Left forelimb (tissue), 1 donor: ENCODE results near the gene SIRPD.
"Not testable (repeated sequence)": the region's sequence is repeated elsewhere in the genome, so short reads cannot be mapped to it uniquely, and the experiment has no call there.

Experiments used
- DNase-seq: peaks from one replicate; pipeline ENCODE4 v3.0.0-alpha.2; 2018; ENCODE audit warnings: low spot score

The SIRPD gene

GRCh38 chr20:1557605-1558004 is at the start of gene SIRPD:
TSS of gene SIRPD (minus strand) at chr20:1557705. CDS start at chr20:1557653, 52 bp downstream.
- no peak for DNase-seq

- no peak for DNase-seq
Measured at GRCh38 chr20:1600736-1601135, 43.2 kb upstream of the SIRPD start.

GRCh38 chr20:1595333-1595732 is 37.8 kb upstream of the SIRPD start:
- no peak for DNase-seq

GRCh38 chr20:1588533-1589460 is 31.3 kb upstream of the SIRPD start:
- DNase-seq: no peak

- no peak for DNase-seq
Measured at GRCh38 chr20:1587781-1588532, 30.5 kb upstream of the SIRPD start.

GRCh38 chr20:1579488-1579887 is 22.0 kb upstream of the SIRPD start:
- no peak for DNase-seq

- no peak for DNase-seq
Measured at GRCh38 chr20:1577906-1578305, 20.4 kb upstream of the SIRPD start.

GRCh38 chr20:1577313-1577712 is 19.8 kb upstream of the SIRPD start:
- not testable (repeated sequence) for DNase-seq

GRCh38 chr20:1576641-1577040 is 19.1 kb upstream of the SIRPD start:
- no peak for DNase-seq

GRCh38 chr20:1576003-1576402 is 18.5 kb upstream of the SIRPD start:
- not testable (repeated sequence) for DNase-seq

GRCh38 chr20:1571583-1571982 is 14.1 kb upstream of the SIRPD start:
- not testable (repeated sequence) for DNase-seq

GRCh38 chr20:1569415-1569881 is 11.9 kb upstream of the SIRPD start:
- no peak for DNase-seq

GRCh38 chr20:1568163-1568490 is 10.6 kb upstream of the SIRPD start:
- DNase-seq: no peak

- no peak for DNase-seq
Measured at GRCh38 chr20:1567392-1568162, 10.1 kb upstream of the SIRPD start.

GRCh38 chr20:1566701-1567100 is 9.2 kb upstream of the SIRPD start:
- DNase-seq: no peak

GRCh38 chr20:1565461-1565860 is 8.0 kb upstream of the SIRPD start:
- no peak for DNase-seq

- DNase-seq: no peak
Measured at GRCh38 chr20:1563598-1563997, 6.1 kb upstream of the SIRPD start.

- no peak for DNase-seq
Measured at GRCh38 chr20:1562622-1563021, 5.1 kb upstream of the SIRPD start.

- DNase-seq: no peak
Measured at GRCh38 chr20:1561350-1561749, 3.8 kb upstream of the SIRPD start.

GRCh38 chr20:1555952-1556351 is 1.6 kb downstream of the SIRPD start:
- DNase-seq: no peak

- no peak for DNase-seq
Measured at GRCh38 chr20:1539816-1540419, 17.6 kb downstream of the SIRPD start.

- no peak for DNase-seq
Measured at GRCh38 chr20:1538655-1539054, 18.9 kb downstream of the SIRPD start.
